Pancreas (tissue), 10 donors: ENCODE measurements around the gene MSANTD2. TPM values are rescaled to one million over a fixed set of nuclear protein-coding genes. Genes with fewer than 3 reads are reported as not detected.

Experiments
- ATAC-seq, 4 donors: fragments of 200-7000 bp; cut with Tn5 transposase; one replicate each; pipeline versions ENCODE4 v1.8.0 to v1.9.1; 2020; ENCODE audit warnings: mild to moderate bottlenecking in 4 of 4, moderate library complexity in 4 of 4
- DNase-seq, 6 donors: peaks; one replicate each; pipeline ENCODE4 v3.0.0-alpha.2; 2020
- FAIRE-seq: peaks from 2 replicates; lab custom pipeline; 2012; peaks lifted over from hg19 to GRCh38; lab: Jason Lieb, UNC
- H3K27ac ChIP-seq, 4 donors: fragments of 200-600 bp; sonication (generic); 1 replicate in 3 of 4; 2 replicates in 1 of 4; pipeline versions ENCODE4 v1.5.0 to v1.8.0; 2020
- H3K27me3 ChIP-seq, 4 donors: fragments of 200-600 bp; one replicate each; pipeline ENCODE4 v1.8.0; 2021
- H3K36me3 ChIP-seq, 3 donors: fragments of 200-600 bp; sonication (generic) in 1 of 3; one replicate each; pipeline versions ENCODE4 v1.5.0 to v1.8.0; 2020 to 2021
- H3K4me1 ChIP-seq, 3 donors: fragments of 200-600 bp; one replicate each; pipeline ENCODE4 v1.8.0; 2021
- H3K4me3 ChIP-seq, 4 donors: fragments of 200-600 bp; sonication (generic) in 2 of 4; one replicate each; pipeline versions ENCODE4 v1.5.0 to v1.8.0; 2020 to 2021
- H3K9me3 ChIP-seq, 4 donors: fragments of 200-600 bp; one replicate each; pipeline ENCODE4 v1.8.0; 2021
- WGBS, 2 donors: extraction: QIAGEN DNeasy Blood & Tissue Kit; methylation state at CpG; one replicate each; pipeline ENCODE4 v1.1.7; 2013; 5-methylcytosine and 5-hydroxymethylcytosine counted together
- intact Hi-C, 3 donors: fragments of 100-400 bp; cut with DNase I; formaldehyde crosslinking; loops; one replicate each; pipeline versions ENCODE4 v1.11.1 to v1.14.2; 2022
- polyA plus RNA-seq, 2 donors: library from polyadenylated mRNA; stranded (reverse); fragments of 200-250 nt; gene quantifications; one replicate each; pipeline ENCODE4 v1.2.3, GENCODE V29; 2013
- total RNA-seq, 6 donors: library from RNA; stranded (reverse); fragmentation: NEBNext Ultra II Directional in 4 of 6; extraction: Animal tissue kit (Norgen Biotek cat#: 25700) in 4 of 6; gene quantifications; one replicate each; pipeline versions ENCODE4 v1.2.1 to v1.2.4, GENCODE V29; 2021 to 2023
- TF ChIP-seq, protein P1 (sequence below), 4 donors: fragments of 200-600 bp; sonication (generic) in 3 of 4; IDR thresholded peaks; one replicate each; pipeline versions ENCODE4 v1.5.0 to v1.8.0; 2021; ENCODE audit warnings: antibody characterized with exemption in 4 of 4
- donor health status: healthy with polysubstance abuse.
- donor health status: DM: no; HTN: no; CAD: no; lungs with moderate emphysema.
- donor health status: DM: no; HTN: no; CAD: no.
- donor health status: control.
- donor health status: control.
- donor health status: Bipolar disorder and iron deficiency.
- donor health status: DM: yes; HTN: yes; CAD: no.
- donor health status: DM: no; HTN: no; CAD: no.
- donor health status: DM: no; HTN: no; CAD: no.
- donor health status: DM: yes; HTN: yes; CAD: no.

MSANTD2 gene
- total and polyA plus RNA-seq, 8 donors, result 4.6 to 23.3 (median 7.1) TPM

DNA sequence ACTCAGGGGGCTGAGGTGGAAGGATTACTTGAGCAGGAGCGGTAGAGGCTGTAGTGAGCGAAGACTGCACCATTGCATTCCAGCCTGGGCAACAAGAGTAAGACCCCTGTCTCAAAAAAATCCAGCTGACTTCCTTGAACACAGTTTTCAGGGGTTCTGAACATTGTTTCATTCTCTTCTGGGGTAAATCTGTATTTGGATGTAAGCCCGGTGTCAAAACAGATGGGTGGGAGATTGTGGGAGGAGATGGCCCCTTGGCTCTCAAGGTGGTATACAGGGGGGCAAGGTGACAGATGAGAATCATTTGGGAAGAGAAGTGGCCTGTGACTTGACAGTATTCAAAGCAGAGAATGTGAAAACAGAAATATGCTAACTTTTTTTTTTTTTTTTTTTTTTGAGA lies 42.9 kb downstream of the MSANTD2 start:
- DNase-seq (no peak), FAIRE-seq (no peak), ATAC-seq (no peak)
- peaks cover 0 to 7% (median 1%) of the 10 kb centered on the region in 4 donors for H3K27me3 ChIP-seq
- H3K27ac ChIP-seq, result no peak overlapping the region
- 58 to 63% methylated on average over 3 of the region's 3 CpGs for WGBS, 2 donors
- TF ChIP-seq, protein P1, sequence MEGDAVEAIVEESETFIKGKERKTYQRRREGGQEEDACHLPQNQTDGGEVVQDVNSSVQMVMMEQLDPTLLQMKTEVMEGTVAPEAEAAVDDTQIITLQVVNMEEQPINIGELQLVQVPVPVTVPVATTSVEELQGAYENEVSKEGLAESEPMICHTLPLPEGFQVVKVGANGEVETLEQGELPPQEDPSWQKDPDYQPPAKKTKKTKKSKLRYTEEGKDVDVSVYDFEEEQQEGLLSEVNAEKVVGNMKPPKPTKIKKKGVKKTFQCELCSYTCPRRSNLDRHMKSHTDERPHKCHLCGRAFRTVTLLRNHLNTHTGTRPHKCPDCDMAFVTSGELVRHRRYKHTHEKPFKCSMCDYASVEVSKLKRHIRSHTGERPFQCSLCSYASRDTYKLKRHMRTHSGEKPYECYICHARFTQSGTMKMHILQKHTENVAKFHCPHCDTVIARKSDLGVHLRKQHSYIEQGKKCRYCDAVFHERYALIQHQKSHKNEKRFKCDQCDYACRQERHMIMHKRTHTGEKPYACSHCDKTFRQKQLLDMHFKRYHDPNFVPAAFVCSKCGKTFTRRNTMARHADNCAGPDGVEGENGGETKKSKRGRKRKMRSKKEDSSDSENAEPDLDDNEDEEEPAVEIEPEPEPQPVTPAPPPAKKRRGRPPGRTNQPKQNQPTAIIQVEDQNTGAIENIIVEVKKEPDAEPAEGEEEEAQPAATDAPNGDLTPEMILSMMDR (IDR thresholded peaks at IDR 0.05), result no peak
- no peaks in the 10 kb centered on the region for H3K9me3 ChIP-seq
- H3K4me3 ChIP-seq, result no peak overlapping the region
- intact Hi-C loops, result loop anchor here in 1 of 3 donors (10.0 kb wide), 1 partner anchor 93 kb away; no protein-coding TSS in a partner anchor
- peaks cover 4 to 10% (median 8%) of the 10 kb centered on the region in 3 donors for H3K4me1 ChIP-seq
- no peaks in the 10 kb centered on the region for H3K36me3 ChIP-seq

DNA sequence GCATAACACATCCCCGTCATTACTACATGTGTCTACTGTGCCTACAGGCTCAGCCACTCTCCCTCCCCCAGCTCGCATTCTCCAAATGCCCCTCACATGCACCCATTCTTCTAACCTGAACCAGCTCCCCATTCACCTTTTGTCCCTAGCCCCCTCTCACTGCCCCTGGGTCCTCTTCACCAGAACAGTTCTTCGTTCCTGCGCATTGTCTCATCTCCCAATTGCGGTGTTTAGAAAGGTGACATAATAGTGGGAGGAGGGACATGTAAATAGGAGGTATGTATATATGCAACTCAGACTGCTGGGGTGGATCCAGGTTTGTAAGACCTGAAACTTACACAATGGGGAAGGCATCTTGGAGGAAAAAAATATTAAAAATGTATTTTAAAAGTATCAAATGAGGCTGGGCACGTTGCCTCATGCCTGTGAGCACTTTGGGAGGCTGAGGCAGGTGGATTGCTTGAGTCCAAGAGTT lies 43.4 kb downstream of the MSANTD2 start:
- intact Hi-C loops, result loop anchor here in 1 of 3 donors (10.0 kb wide), 1 partner anchor 92 kb away; no protein-coding TSS in a partner anchor
- WGBS, 2 donors, result 48 to 53% methylated on average over 6 of the region's 6 CpGs
- ATAC-seq, result no peak
- Histone ChIP-seq H3K27ac (no peak overlapping the region), H3K4me1 (peaks cover 4 to 10% (median 8%) of the 10 kb centered on the region in 3 donors), H3K36me3 (no peaks in the 10 kb centered on the region), H3K9me3 (no peaks in the 10 kb centered on the region), H3K27me3 (peaks cover 0 to 7% (median 1%) of the 10 kb centered on the region in 4 donors), H3K4me3 (no peak overlapping the region)
- DNase-seq, result no peak
- TF ChIP-seq, protein P1 (IDR thresholded peaks at IDR 0.05), result no peak
- FAIRE-seq, result no peak

DNA sequence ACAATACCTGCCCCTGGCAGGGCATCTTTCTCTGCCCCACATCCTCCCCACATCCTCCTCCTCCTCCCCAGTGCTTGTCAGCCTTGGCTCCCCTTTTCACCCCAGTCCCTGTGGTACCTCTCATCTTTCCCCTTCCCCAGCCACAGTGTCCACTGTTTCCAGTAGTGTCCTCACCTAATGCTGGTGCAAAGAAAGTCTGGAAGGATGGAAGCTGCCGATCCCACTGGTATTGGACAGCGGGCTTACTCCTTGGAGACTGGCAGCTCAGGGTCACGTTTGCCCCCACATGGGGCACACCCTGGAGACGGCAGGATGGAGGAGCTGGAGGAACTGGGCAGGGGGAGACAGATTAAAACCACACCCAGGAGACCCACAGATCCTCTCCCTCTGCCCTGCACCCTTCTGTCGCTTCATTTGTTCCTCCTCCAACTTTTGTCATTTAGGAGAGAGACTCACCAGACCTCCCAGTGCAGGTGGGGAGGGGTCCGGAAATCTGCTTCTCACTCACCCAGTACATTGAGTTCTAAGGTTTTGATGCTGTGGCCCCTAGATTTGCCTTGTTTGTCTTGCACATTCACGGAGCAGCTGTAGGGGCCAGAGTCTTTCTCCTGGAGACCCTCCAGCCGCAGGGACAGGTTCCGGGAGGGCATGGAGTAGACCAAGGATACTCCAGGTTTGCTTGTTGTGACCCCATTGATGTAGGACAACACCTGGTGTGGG lies 44.0 kb downstream of the MSANTD2 start:
- WGBS, 2 donors, result 39 to 47% methylated on average over 9 of the region's 9 CpGs
- TF ChIP-seq, protein P1 (IDR thresholded peaks at IDR 0.05), result no peak
- Histone ChIP-seq H3K27me3 (peaks cover 0 to 7% (median 1%) of the 10 kb centered on the region in 4 donors), H3K27ac (no peak overlapping the region), H3K9me3 (no peaks in the 10 kb centered on the region), H3K36me3 (no peaks in the 10 kb centered on the region), H3K4me3 (no peak overlapping the region), H3K4me1 (peaks cover 4 to 10% (median 8%) of the 10 kb centered on the region in 3 donors)
- DNase-seq (no peak), FAIRE-seq (no peak), ATAC-seq (no peak)
- intact Hi-C loops, result loop anchor here in 1 of 3 donors (10.0 kb wide), 1 partner anchor 91 kb away; no protein-coding TSS in a partner anchor

DNA sequence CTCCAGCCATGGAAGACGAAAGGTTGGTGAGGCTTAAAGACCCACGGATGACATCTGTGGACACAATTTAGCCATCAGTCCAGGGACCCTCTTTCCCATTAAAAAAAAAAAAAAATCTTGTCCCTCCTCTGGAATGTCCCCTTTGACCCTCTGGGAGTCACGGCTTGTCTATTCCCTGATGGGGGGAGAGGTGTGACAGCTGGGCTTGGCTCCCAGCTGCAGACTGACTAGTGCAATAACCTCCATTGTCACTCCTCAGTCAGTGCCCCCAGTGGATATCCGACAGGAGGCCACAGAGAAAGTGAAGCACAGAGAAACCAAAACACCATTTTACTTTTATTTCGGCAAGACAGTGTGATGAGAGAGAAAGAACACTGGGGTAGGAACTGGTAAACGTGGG lies 45.5 kb downstream of the MSANTD2 start:
- no peak for FAIRE-seq
- H3K4me1 ChIP-seq, result peaks cover 4 to 10% (median 8%) of the 10 kb centered on the region in 3 donors
- TF ChIP-seq, protein P1 (IDR thresholded peaks at IDR 0.05), result no peak
- no peak for DNase-seq
- no peaks in the 10 kb centered on the region for H3K36me3 ChIP-seq
- 68 to 77% methylated on average over 6 of the region's 6 CpGs for WGBS, 2 donors
- intact Hi-C loops, result loop anchor here in 1 of 3 donors (10.0 kb wide), 1 partner anchor 90 kb away; no protein-coding TSS in a partner anchor
- H3K27ac ChIP-seq, result no peak overlapping the region
- no peak for ATAC-seq
- no peak overlapping the region for H3K4me3 ChIP-seq
- H3K9me3 ChIP-seq, result no peaks in the 10 kb centered on the region
- peaks cover 0 to 7% (median 1%) of the 10 kb centered on the region in 4 donors for H3K27me3 ChIP-seq
